ENCODE data around the gene SEC61A2. TPM values are rescaled to one million over a fixed set of nuclear protein-coding genes. Genes with fewer than 3 reads are reported as not detected.

SEC61A2 gene
- total and polyA plus RNA-seq, 2 of the 4 experiments (the other 2 are of a cell fraction) = 6.8 to 10.3 TPM

GRCh38 chr10:12111528-12111927 is 17.9 kb upstream of the SEC61A2 start:
- Histone ChIP-seq H3K14ac (replicated peaks; ENCODE audit: low read depth, low read length) (no peak overlapping the region), H3K18ac (ENCODE audit: low read depth, low read length) (no peak overlapping the region), H3K9ac (ENCODE audit: low read depth, low read length) (no peak overlapping the region), H3K27ac (ENCODE audit: insufficient read depth, low read length) (no peak overlapping the region), H4K20me1 (ENCODE audit: insufficient read depth, low read length) (no peaks in the 10 kb centered on the region), H3K56ac (ENCODE audit: extremely low read depth, insufficient read depth, low read length) (no peak overlapping the region), H4K91ac (ENCODE audit: insufficient read depth, low read depth, low read length) (no peak overlapping the region), H3K23ac (ENCODE audit: low read depth, low read length) (no peak overlapping the region), H3K79me1 (ENCODE audit: low read depth in 1 of 2, low read length in 2 of 2) (no peaks in the 10 kb centered on the region), H4K5ac (ENCODE audit: low read depth, low read length) (no peak overlapping the region), H2BK5ac (ENCODE audit: low read depth, low read length, poor library complexity, severe bottlenecking) (no peak overlapping the region), H3K4me3 (ENCODE audit: insufficient read depth, low read depth, low read length) (no peak overlapping the region), H3K4ac (ENCODE audit: low read depth, low read length) (no peak overlapping the region), H2BK120ac (ENCODE audit: low read depth, low read length) (no peak overlapping the region), H4K8ac (ENCODE audit: low read depth in 2 of 2, low read length in 2 of 2) (no peak overlapping the region), H2BK20ac (ENCODE audit: low read depth, low read length) (no peak overlapping the region), H2AFZ (replicated peaks; ENCODE audit: low read length, poor library complexity) (no peak overlapping the region), H3K36me3 (ENCODE audit: control insufficient read depth, insufficient read depth, low read length) (peaks cover 22% of the 10 kb centered on the region), H3K4me1 (ENCODE audit: control insufficient read depth, insufficient read depth, low read length) (no peaks in the 10 kb centered on the region), H3K4me2 (ENCODE audit: low read depth, low read length) (no peak overlapping the region), H2AK9ac (replicated peaks; ENCODE audit: low read depth, low read length, poor library complexity) (no peak overlapping the region), H3K27me3 (ENCODE audit: control insufficient read depth, insufficient read depth, low read length) (no peaks in the 10 kb centered on the region), H2BK15ac (ENCODE audit: low read depth, low read length) (no peak overlapping the region), H3K9me3 (ENCODE audit: control insufficient read depth, insufficient read depth, low read length) (no peaks in the 10 kb centered on the region), H2AK5ac (ENCODE audit: low read depth, low read length) (no peak overlapping the region), H3K9me1 (ENCODE audit: insufficient read depth, low read length) (no peaks in the 10 kb centered on the region)
- no peak for DNase-seq
- ChIA-PET CTCF (no interaction called here), POLR2A (ENCODE audit: unreplicated experiment) (no interaction called here)
- no peak for ATAC-seq (ENCODE audit: low read depth)
- intact Hi-C loops (cut with micrococcal nuclease) (no loop called here), in situ Hi-C loops (cut with MboI; ENCODE audit: low sequenced_read_pairs) (no loop called here), dilution Hi-C loops (cut with HindIII; ENCODE audit: low sequenced_read_pairs, unreplicated experiment) (no loop called here)
- no TSS peak for BruUV-seq (replicated peaks)
- no peak for TF ChIP-seq SMC3 (IDR thresholded peaks at IDR 0.05; ENCODE audit: low read depth, low read length)
- no peak for TF ChIP-seq FOS (IDR thresholded peaks at IDR 0.05; ENCODE audit: low read depth, low read length)
- no peak for TF ChIP-seq MAZ (IDR thresholded peaks at IDR 0.05; ENCODE audit: borderline replicate concordance, low read depth, low read length)
- TF ChIP-seq RAD21 (IDR thresholded peaks at IDR 0.05; ENCODE audit: low read length) = no peak
- no peak for TF ChIP-seq BHLHE40 (IDR thresholded peaks at IDR 0.05; ENCODE audit: low read depth, low read length)
- no peak for TF ChIP-seq NFE2L2 (IDR thresholded peaks at IDR 0.05; ENCODE audit: low read depth, low read length)
- TF ChIP-seq RFX5 (IDR thresholded peaks at IDR 0.05; ENCODE audit: low read depth, low read length) = no peak
- TF ChIP-seq USF2 (IDR thresholded peaks at IDR 0.05; ENCODE audit: low read depth, low read length) = no peak
- no peak for TF ChIP-seq RCOR1 (IDR thresholded peaks at IDR 0.05; ENCODE audit: insufficient replicate concordance, low read length)
- no peak for TF ChIP-seq CHD1 (IDR thresholded peaks at IDR 0.05; ENCODE audit: low read depth, low read length)
- TF ChIP-seq POLR2A (IDR thresholded peaks at IDR 0.05; ENCODE audit: low read depth, low read length) = no peak
- no peak for TF ChIP-seq MXI1 (IDR thresholded peaks at IDR 0.05; ENCODE audit: borderline replicate concordance, low read depth, low read length)
- TF ChIP-seq CEBPB (IDR thresholded peaks at IDR 0.05; ENCODE audit: low read depth, low read length) = no peak
- no peak for TF ChIP-seq MAFK (IDR thresholded peaks at IDR 0.05; ENCODE audit: low read depth, low read length)
- TF ChIP-seq ELK1 (IDR thresholded peaks at IDR 0.05; ENCODE audit: borderline replicate concordance, low read depth, low read length) = no peak
